Endometrial microvascular endothelial cells (primary cell): ENCODE results near the gene GRIA4. TPM values are rescaled to one million over a fixed set of nuclear protein-coding genes. Genes with fewer than 3 reads are reported as not detected.
"Not testable (repeated sequence)": the region's sequence is repeated elsewhere in the genome, so short reads cannot be mapped to it uniquely, and the experiment has no call there.

Source experiments
- in situ Hi-C: cut with HindIII; loops from 2 replicates; pipeline ENCODE4 v1.10.0; 2017; ENCODE audit warnings: low sequenced_read_pairs, low pct_unique_long_range_greater_than_20kb; ENCODE audit errors: inconsistent ontology term
- total RNA-seq: library from RNA; depleted of rRNA; stranded (reverse); fragments of >200 nt; gene quantifications from one replicate; pipeline ENCODE4 v1.2.3, GENCODE V29; 2015; ENCODE audit errors: inconsistent ontology term

Gene GRIA4
- total RNA-seq, 1 donor from 2014 or later = not detected

DNA sequence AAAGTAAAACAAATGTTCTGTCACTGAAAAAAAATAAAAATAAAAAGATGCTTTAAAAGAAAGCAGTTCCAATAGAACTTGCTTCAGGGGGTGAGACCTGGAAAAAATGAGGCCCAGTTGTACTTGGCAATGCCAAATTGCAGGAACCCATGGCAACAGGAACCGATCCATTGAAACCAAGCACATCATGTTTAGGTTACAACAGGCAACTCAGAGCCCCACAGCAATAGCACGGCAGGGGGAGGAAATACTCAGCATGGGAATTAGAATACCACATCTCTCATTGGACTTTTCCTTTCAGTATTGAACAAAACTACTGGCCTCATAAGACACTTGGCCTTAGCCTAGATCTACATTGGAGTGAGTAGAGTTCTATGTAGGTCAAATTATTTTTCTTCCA lies 327.9 kb downstream of the GRIA4 start:
- in situ Hi-C loops = no loop called here

DNA sequence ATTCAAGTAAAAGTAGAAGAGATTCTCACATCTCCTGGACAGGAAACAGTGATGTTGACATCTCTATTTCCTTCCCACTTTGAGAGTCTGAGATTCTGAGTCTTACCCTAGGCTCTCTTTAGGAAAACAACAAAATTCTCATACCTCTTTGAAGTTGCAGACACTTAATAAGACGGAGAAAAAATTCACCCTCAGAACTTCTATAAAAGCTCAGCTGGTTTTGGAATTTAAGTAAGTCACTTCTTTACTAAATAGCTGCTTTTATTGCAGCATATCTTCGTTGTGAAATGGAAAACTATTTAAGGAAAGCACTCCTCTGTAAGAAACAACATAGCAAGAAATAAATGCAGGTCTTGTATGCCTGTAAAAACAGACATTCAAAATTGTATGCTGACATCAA lies 333.0 kb downstream of the GRIA4 start:
- in situ Hi-C loops = no loop called here

DNA sequence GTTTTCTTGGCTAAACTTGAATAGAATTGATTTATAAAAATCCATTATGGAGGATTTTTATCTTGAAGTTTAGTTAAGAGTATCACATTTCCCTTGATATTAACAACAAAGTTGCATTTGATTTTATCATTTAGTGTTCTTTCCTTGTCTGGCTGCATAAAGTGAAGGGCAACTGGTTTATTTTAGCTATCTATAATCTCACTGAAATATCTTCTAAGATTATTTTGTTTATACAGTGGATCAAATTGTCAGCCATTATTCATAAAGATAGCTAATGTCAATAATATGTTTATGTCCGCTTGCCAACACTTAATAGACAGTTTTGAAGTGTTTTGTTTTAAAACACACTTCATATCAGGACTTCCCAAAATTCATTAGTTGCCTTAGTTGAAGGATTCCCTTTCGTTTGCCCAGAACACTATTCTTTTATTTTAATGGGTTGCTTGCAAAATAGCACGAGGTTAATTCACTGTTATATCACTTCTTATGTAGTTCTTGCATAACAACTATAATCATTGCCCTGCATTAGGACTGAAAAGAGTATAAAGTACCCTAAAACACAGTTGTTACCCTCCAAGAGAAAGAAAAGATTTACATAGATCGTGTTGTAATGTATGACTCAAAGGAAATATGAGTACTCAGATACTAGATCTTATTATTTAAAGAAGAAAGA lies 339.2 kb downstream of the GRIA4 start:
- in situ Hi-C loops = no loop called here

DNA sequence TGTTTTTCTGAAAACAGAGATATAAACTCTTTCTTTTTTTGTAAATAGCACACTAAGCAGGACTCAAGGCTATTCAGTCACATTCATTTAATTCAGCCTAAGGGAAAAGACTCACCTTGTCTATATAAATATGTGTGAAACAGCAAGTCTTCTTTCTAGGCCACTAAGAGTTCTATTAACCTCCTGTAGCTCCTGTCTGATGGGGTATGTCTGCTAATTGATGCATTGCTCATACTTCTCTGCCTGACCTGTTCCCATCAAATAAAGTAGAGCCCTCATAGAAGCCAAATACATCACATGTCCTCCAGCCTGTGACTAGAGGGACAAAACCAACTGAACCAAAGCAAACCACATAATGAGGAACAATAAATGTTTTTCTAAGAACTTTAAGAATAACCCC lies 344.0 kb downstream of the GRIA4 start:
- in situ Hi-C loops = no loop called here

DNA sequence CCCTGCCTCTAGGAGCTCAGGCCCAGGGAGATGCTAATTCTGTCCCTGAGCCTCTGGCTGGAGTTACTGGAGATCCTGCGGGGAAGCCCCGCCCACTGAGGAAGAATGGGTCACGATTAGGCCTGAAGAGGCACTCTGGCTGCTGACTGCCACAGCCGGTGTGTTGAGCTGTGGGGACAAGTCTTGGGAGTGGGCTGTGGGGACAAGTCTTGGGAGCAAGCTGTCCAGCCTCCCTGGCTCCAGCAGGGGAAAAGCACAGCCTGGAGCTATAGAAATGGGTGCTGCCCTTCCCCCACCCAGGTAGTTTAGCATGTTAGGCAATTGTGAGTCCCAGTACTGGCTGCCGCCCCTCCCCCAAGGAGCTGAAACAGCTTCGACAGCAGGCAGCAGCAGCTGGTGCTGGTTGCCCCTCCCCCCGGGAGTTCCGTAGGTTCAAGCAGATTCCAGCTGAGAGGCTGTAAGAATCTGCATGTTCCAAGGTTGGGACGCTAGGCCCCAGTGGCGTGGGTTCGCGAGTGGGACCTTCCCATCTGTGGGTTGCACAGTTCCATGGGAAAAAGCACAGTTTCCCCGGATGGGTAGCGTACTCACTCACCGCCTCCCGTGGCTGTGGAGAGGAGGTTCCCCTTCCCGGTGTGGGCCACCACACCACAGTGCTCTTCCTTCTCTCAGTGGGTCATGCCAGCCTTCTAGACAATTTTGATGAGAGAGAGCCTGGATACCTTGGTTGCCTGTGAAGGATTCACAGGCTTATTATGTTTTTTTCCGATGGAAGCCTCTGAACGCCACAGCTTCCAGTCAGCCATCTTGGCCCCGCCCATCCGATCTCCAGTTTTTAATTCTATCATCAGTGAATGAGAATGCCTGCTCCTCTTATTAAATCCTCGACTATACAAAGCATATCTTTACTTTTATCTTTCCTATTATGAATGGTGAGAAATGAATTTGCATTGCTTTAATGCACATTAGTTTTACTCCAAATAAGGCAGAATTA lies 350.7 kb downstream of the GRIA4 start:
- in situ Hi-C loops = no loop called here

DNA sequence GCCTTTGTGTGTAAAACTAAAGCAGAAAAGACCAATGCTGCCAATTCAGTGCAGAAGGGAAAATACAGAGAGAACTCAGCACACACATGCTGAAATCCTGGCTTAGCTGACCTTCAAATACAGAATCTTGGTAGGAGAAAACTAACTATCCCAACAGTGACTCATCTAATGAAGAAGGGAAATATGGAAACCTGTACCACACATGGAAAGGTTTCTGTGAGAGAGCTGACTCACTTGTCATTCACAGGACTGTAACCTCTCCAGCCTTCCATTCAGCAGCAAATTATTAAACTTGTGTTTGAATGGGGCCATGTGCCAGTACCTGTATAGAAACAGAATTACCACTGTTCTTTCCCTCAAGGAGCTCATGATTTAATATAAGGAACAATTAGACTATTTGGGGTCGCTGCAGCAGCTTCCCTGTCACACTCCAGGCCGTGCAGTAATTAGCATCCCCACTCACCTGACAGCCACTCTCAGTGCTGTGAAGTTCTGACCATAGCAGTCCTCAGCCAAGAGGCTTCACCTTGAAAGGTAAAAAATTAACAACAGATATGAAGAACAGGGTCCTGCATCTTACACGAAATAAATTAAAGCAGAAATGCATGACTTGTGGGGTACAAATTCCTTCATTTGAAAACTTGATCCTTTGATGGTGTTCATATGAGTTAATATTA lies 358.3 kb downstream of the GRIA4 start:
- in situ Hi-C loops = no loop called here

DNA sequence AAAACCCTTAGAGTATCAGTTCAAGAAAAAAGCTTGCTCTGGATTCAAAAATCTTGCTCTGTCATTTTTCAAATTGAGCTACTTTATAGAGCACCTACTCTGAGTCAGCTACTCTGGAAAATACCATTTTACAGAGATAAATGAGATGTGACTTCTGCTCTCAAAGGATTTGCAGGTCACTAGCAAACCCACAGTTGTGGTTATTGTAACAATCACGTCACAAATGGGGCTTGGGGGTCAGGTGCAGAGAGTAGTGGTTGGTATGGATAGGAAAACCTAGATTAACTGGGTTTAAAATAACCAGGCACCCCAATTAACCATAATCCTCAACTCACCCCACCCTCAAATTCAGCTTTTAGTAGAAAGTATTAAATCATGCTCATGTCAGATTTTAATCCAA lies 359.9 kb downstream of the GRIA4 start:
- in situ Hi-C loops = no loop called here

DNA sequence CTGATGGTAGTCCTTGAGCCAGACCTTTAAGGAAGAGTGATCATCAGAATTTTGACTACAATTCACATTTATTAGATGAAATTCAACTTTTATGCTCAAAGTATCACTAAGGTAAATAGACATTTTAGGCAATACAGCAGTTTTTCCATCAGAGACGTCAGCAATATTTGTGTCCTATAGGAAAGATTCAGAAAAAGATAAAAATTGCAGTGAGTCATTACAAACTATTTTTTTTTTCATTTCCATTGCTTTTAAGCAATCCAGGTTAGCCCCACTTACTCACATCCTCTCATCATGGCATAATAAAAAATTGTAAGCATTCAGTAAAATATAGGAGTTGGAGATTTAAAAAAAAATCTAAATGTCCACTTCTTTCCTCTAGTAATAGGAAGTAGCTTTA lies 365.3 kb downstream of the GRIA4 start:
- in situ Hi-C loops = no loop called here

DNA sequence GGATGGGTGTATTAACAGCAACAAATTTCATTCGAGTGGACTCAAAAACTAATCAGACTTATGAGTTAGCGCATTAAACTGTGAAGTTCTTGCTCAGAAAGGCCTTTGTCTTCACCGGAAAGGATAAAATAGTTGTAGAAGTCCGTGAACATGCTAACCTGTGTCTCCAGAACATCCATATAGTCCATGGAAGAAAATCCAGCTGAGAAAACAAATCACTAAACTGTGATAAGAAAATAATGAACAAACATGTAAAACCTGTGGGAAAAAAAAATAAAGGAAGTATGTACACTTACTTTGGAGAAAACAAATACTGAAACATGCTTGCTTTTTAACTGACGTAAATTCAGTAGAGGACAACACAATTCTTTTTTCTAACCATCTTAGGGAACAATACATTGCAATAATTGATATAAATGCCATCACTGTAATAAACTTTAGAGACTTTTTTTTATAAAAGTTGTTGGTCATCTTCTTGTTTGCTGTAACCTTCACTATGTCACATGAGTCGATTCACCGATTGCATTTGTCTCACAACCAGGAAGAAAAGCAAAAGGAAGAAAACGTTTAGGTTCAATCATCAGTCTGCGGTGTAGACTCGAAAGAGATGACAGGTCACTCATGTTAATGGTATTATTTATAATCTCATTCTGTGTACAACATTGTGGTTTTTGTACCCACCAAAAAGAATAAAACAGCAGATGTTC lies 370.3 kb downstream of the GRIA4 start:
- in situ Hi-C loops = no loop called here

DNA sequence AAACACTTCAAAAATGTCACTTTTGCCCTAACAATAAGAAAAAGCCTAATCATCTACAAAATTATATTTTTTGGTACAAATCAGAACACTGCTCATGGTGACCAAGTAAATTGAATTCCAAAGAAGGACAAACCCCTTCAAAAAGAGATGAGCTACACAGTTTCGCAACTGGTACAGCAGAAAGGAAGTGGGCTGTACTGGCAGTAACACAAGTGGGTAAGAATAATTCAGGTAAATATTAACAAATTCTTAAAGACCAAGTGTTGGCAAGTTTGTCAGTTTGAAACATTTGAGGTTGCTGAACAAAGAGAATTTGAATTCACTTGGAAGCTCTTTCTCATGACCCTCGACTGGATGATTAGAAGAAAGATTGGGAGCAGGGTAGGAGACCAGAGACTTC lies 376.7 kb downstream of the GRIA4 start:
- in situ Hi-C loops = no loop called here

DNA sequence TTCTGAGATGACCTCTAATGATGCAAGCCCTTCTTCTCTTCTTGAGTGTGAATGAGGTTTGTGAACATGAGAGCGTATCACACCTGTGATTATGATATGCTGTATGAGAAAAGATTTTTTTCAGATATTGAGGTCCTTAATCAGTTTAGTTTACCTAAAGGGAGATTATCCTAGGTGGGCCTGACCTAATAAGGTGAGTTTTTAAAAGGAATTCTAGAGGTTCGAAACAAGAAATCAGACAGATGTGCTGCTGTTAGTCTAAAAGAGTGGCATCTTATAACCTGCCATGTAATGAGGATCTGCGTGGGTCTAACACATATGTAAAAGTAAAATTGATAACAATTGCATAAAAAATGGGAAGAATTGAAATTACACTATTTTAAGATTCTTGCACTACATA lies 378.3 kb downstream of the GRIA4 start:
- in situ Hi-C loops = no loop called here

DNA sequence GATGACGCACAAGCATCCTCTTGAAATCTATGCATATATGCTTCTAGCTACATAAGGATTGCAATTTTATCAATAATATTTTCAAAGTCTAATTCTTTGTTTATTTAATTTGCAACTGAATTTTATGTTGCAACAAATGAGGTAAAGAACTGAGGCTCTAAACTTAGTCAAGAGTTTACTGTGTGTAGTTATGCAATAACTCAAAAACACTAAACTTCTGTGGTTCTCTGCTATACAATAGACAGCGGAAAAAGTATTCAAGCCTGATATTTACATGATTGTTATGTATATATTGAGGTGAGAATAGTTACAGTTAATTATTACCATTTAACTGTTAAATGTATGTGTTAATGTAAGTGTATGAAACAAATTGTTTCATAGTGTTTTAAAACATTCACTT lies 379.3 kb downstream of the GRIA4 start:
- in situ Hi-C loops = no loop called here

DNA sequence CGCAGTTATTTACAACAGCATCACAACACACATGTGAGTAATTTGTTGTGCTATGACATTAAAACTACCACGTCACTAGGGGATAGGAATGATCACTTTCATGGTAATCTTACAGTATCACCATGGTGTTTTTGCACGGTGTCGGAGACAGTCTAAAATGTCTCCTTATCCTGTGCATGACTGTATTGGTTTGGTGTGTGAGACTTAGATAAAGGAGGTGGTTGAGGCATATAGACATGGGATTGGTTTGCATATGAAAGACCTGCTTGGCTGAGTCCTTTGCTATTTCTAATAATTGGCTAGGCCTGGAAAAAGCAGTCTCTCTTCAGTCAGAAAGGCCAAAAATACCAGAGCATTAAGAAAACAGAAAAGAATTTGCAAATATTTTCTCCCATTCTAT lies 382.0 kb downstream of the GRIA4 start:
- in situ Hi-C loops = no loop called here

DNA sequence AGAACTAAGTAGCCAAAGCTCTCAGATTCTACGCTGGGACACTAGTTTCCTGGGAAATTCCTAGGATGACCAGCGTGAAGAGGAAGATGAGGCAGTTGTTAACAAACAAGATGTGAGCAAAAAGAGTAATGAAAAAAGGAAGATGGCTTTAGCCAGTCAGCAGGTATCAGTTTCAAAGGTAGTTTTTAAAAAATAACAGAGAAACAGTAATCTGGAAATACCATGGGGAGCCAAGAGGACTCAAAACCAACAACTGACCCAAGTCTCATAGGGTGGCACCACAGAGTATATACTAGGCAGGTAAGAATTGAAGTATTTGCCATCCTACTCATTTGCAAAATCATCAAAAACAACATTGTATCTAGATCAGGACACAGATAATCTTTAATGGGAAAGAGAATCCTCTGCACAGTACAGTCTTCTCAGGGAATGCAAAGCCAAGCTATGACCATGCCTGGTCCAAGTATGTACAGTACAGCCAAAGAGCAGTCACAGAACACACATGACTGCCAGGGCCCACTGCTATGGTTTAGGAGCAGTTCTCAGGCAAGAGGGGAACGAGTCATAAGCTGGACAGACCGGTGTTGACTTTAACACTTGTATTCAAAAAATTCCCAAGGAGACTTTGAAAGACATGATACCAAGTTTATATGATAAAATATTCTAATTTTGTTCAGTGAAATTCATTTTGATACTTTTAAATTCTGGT lies 391.6 kb downstream of the GRIA4 start:
- in situ Hi-C loops = no loop called here

DNA sequence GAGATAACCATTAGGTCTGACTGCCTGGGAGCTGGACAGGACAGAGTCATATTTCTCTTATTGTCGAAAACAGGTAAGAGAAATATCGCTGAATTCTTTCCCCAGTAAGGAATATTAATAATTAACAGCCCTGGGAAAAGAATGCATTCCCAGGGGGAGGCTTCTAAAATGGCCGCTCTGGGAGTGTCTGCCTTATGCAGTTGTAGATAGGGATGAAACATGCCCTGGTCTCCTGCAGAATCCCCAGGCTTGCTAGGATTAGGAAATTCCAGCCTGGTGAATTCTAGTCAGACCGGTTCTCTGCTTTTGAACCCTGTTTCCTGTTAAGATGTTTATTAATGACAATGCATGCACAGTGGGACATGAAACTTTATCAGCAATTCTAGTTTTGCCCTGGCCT lies 393.2 kb downstream of the GRIA4 start:
- in situ Hi-C loops = not testable (repeated sequence)

DNA sequence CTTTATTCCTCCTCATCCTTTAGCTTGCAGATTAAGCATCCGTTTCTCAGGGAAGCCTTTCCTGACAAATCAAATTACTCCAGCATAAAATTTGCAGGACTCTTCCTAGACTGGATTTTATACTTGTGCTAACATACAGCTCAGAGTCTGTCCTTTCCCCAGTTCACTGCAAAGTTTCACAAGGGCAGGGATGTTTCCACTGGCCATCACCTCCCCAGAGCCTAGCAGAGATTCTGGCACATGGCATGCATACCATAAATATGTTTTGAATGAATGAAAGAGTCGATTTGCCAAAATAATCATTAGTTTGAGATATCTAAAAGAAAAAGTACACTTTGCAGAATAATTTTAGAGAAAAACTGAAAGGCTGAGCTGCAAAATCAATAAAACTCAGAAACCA lies 401.6 kb downstream of the GRIA4 start:
- in situ Hi-C loops = no loop called here

DNA sequence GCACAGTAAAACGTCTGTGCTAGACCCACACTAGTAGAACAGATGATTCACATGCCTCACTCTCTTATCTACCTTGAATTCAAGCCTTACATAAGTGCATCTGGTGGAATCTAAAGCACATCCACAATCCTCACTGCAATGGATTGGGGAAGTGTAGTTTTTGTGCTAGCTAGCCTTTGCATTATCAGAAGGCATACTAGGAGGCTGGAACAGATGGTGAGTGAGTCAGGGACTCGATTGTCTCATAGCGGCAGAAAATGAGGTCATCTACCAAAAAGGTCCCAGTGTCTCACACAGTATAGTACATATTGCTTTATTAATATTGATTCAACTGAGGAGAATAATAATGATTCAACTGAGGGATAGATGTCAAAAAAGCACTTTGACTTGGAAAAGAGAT lies 402.9 kb downstream of the GRIA4 start:
- in situ Hi-C loops = no loop called here

DNA sequence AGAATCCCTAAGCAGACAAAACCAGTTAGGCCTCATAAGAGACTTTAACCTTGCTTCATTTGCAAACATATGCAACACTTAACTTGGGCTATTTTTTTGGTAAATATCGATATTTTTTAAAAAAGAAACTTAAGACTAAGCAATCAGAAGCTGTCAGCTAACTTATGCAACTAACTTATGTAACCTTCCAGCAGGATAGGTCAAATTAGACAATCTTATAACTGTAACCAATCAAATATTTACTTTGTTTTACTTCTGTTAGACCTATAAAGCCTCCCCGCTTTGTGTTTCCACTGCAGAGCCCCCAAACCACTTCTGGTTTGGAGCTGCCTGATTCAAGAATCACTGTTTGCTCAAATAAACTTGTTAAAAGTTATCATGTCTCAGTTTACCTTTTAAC lies 404.2 kb downstream of the GRIA4 start:
- in situ Hi-C loops = no loop called here

DNA sequence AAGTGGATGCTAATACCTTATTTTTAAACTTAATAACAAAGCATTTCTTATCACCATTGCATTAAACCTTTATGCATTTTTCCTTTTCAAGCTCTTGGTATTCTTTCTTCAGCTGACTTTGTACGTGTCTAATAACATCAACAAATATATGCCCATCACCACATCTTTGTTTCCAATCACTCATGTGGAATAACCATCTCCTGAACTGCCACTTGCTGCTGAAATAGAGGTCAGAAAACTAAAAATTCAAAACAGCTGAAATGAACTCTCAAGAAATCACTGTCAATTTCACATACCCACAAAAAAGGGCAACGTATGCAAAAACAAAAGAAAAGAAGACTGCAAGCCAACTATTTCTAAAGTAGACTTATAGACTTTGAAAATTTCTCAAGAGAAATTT lies 404.7 kb downstream of the GRIA4 start:
- in situ Hi-C loops = no loop called here
